OCI-LY7 (cell line): ENCODE data around the gene CAMKK1. TPM values are rescaled to one million over a fixed set of nuclear protein-coding genes. Genes with fewer than 3 reads are reported as not detected.
A peak's percentile ranks its signal among the peaks of the same experiment; 100 is the strongest.

Source experiments
- BruUV-seq: library from RNA; stranded (reverse); fragments of 400-500 nt; replicated peaks from 2 replicates; lab custom pipeline; 2021; lab: Mats Ljungman, UMichigan
- CTCF ChIA-PET: fragments of 300-600 bp; sonication (Branson Sonifier 250); formaldehyde crosslinking; loops from one replicate; lab custom pipeline; 2022; ENCODE audit warnings: antibody characterized with exemption; ENCODE audit not compliant: unreplicated experiment; lab: Charles Lee
- POLR2A ChIA-PET: fragments of 300-600 bp; sonication (Branson Sonifier 250); formaldehyde crosslinking; loops from one replicate; lab custom pipeline; 2022; ENCODE audit warnings: antibody characterized with exemption; lab: Charles Lee
- DNase-seq: peaks from one replicate; pipeline ENCODE4 v3.0.0-alpha.2; 2015; ENCODE audit warnings: low spot score
- H2AFZ ChIP-seq: fragments of 200-600 bp; sonication (generic), shearing (Covaris generic); 2 replicates; pipeline ENCODE4 v1.6.1; 2014; ENCODE audit warnings: mild to moderate bottlenecking, antibody characterized with exemption, low read length, moderate library complexity
- H3K27ac ChIP-seq: fragments of 200-600 bp; sonication (generic); 2 replicates; pipeline ENCODE4 v1.5.1; 2014; ENCODE audit warnings: mixed run types, low read depth, mild to moderate bottlenecking, moderate library complexity, low read length, inconsistent platforms; ENCODE audit not compliant: poor library complexity, severe bottlenecking
- H3K36me3 ChIP-seq: fragments of 200-600 bp; sonication (generic); 2 replicates; pipeline ENCODE4 v1.6.1; 2014; ENCODE audit warnings: mild to moderate bottlenecking, antibody characterized with exemption, low read length, moderate library complexity, mixed read lengths; ENCODE audit not compliant: insufficient read depth
- H3K4me1 ChIP-seq: fragments of 200-600 bp; sonication (generic); 2 replicates; pipeline ENCODE4 v1.5.1; 2014; ENCODE audit warnings: mild to moderate bottlenecking, low read length; ENCODE audit not compliant: insufficient read depth, poor library complexity, severe bottlenecking
- H3K4me2 ChIP-seq: fragments of 200-600 bp; sonication (generic); 2 replicates; pipeline ENCODE4 v1.6.1; 2014; ENCODE audit warnings: mild to moderate bottlenecking, low read length
- H3K4me3 ChIP-seq: fragments of 200-600 bp; sonication (generic); 2 replicates; pipeline ENCODE4 v1.5.1; 2014; ENCODE audit warnings: mild to moderate bottlenecking, low read depth, low read length; ENCODE audit not compliant: poor library complexity, severe bottlenecking
- H3K79me2 ChIP-seq: fragments of 200-600 bp; sonication (generic); 2 replicates; pipeline ENCODE4 v1.6.1; 2016; ENCODE audit warnings: low read depth, mild to moderate bottlenecking, low read length, moderate library complexity, mixed read lengths; ENCODE audit not compliant: insufficient read depth
- H3K9me2 ChIP-seq: fragments of 200-600 bp; sonication (generic); 2 replicates; pipeline ENCODE4 v1.6.1; 2016; ENCODE audit warnings: mild to moderate bottlenecking, low read length, mixed read lengths; ENCODE audit not compliant: insufficient read depth
- H3K9me3 ChIP-seq: fragments of 200-600 bp; sonication (generic); 2 replicates; pipeline ENCODE4 v1.6.1; 2014; ENCODE audit warnings: mild to moderate bottlenecking, mixed run types, low read length, mixed read lengths
- H4K20me1 ChIP-seq: fragments of 200-600 bp; sonication (generic); 2 replicates; pipeline ENCODE4 v1.6.1; 2014; ENCODE audit warnings: mild to moderate bottlenecking, antibody characterized with exemption, low read length, moderate library complexity, mixed read lengths; ENCODE audit not compliant: insufficient read depth
- CTCF ChIP-seq: fragments of 200-600 bp; sonication (generic); conservative IDR thresholded peaks from 2 replicates; pipeline ENCODE4 v1.5.1; 2014; ENCODE audit warnings: mild to moderate bottlenecking, antibody characterized with exemption, low read length, moderate library complexity, mixed read lengths
- EZH2phosphoT487 ChIP-seq: fragments of 200-600 bp; sonication (generic); IDR thresholded peaks from 2 replicates; pipeline ENCODE4 v1.6.1; 2018; ENCODE audit warnings: low read depth, borderline replicate concordance, mild to moderate bottlenecking, mixed run types, antibody characterized with exemption, low read length, moderate library complexity, mixed read lengths
- intact Hi-C: fragments of 100-400 bp; cut with micrococcal nuclease; formaldehyde crosslinking; loops from one replicate; pipeline ENCODE4 v1.10.0; 2022; ENCODE audit not compliant: unreplicated experiment
- total RNA-seq, 2 experiments: library from RNA; depleted of rRNA in 1 of 2; stranded (reverse); fragments of >200 nt in 1 of 2; shearing (Covaris generic) in 1 of 2; gene quantifications; 2 replicates each; pipeline ENCODE4 v1.2.3, GENCODE V29; 2014 to 2022

CAMKK1 gene
- total RNA-seq, 2 experiments from 2014 or later: 2.7 TPM

GRCh38 chr17:3912827-3913226, 20.0 kb upstream of the CAMKK1 start:
- Histone ChIP-seq H2AFZ (no peak overlapping the region), H3K4me2 (no peak overlapping the region), H3K9me3 (no peaks in the 10 kb centered on the region), H4K20me1 (no peaks in the 10 kb centered on the region), H3K9me2 (no peaks in the 10 kb centered on the region), H3K4me3 (no peak overlapping the region), H3K36me3 (no peaks in the 10 kb centered on the region), H3K79me2 (no peaks in the 10 kb centered on the region), H3K4me1 (peaks cover 58% of the 10 kb centered on the region), H3K27ac (no peak overlapping the region)
- no TSS peak for BruUV-seq
- no peak for DNase-seq
- intact Hi-C loops: loop anchor here (5.0 kb wide), 1 partner anchor 66 kb away; the partner anchor contains the start of gene NCBP3
- ChIA-PET CTCF (interaction anchor here (0.6 to 1.8 kb wide), 9 partner anchors 12 to 1576 kb away, joined by 3 to 9 read pairs (median 4); no protein-coding TSS in a partner anchor), POLR2A (interaction anchor here (0.5 to 1.3 kb wide), 3 partner anchors 49 to 83 kb away, joined by 3 to 5 read pairs (median 4); no protein-coding TSS in a partner anchor)
- TF ChIP-seq EZH2phosphoT487: no peak
- TF ChIP-seq CTCF: no peak

GRCh38 chr17:3911271-3912053, 18.6 kb upstream of the CAMKK1 start:
- H3K4me3 ChIP-seq: peak overlapping the region; percentile 35
- intact Hi-C loops: loop anchor here (1.0 to 5.0 kb wide), 3 partner anchors 15 to 64 kb away; partner anchors contain the start of gene NCBP3
- H3K79me2 ChIP-seq: no peaks in the 10 kb centered on the region
- ChIA-PET CTCF (no interaction called here), POLR2A (interaction anchor here (1.1 to 1.6 kb wide), 2 partner anchors 15 to 17 kb away, joined by 4 to 5 read pairs; no protein-coding TSS in a partner anchor)
- peak overlapping the region; percentile 88 for H3K27ac ChIP-seq
- H4K20me1 ChIP-seq: no peaks in the 10 kb centered on the region
- peak overlapping the region; percentile 67 for H3K4me2 ChIP-seq
- no peaks in the 10 kb centered on the region for H3K36me3 ChIP-seq
- BruUV-seq: no TSS peak
- peaks cover 50% of the 10 kb centered on the region for H3K4me1 ChIP-seq
- no peaks in the 10 kb centered on the region for H3K9me3 ChIP-seq
- H2AFZ ChIP-seq: peak overlapping the region; percentile 56; the same call in 1 of the 2 replicates
- DNase-seq: peak; percentile 98
- H3K9me2 ChIP-seq: no peaks in the 10 kb centered on the region
- TF ChIP-seq CTCF (no peak), EZH2phosphoT487 (no peak)
